ENCODE data around the gene SLC1A5. TPM values are rescaled to one million over a fixed set of nuclear protein-coding genes. Genes with fewer than 3 reads are reported as not detected.

The SLC1A5 gene
- total and polyA plus RNA-seq, 2 donors (not counting 3 experiments of a cell fraction or from before 2014, with no cell fraction given) = 114 TPM

GRCh38 chr19:46798713-46799112 lies 10.3 kb upstream of the SLC1A5 start:
- Histone ChIP-seq H3K79me2 (ENCODE audit: control insufficient read depth, insufficient read depth, low read length) (no peaks in the 10 kb centered on the region), H3K9me1 (replicated peaks; ENCODE audit: control insufficient read depth, extremely low read depth, insufficient read depth, low read length) (no peaks in the 10 kb centered on the region), H3K36me3 (ENCODE audit: control insufficient read depth in 2 of 2, extremely low read depth in 1 of 2, insufficient read depth in 2 of 2, low read length in 2 of 2) (no peaks in the 10 kb centered on the region), H3K9me3 (replicated peaks; ENCODE audit: control insufficient read depth, insufficient read depth, low read length) (no peaks in the 10 kb centered on the region), H3K4me2 (ENCODE audit: insufficient read depth, low read length) (no peak overlapping the region), H3K4me1 (ENCODE audit: control insufficient read depth, extremely low read depth, insufficient read depth, low read length) (no peaks in the 10 kb centered on the region), H3K27me3 (ENCODE audit: control insufficient read depth in 2 of 2, insufficient read depth in 2 of 2, low read length in 2 of 2) (peaks cover 0 to 2% of the 10 kb centered on the region in 2 experiments), H2AFZ (ENCODE audit: low read depth, low read length) (no peak overlapping the region), H4K20me1 (replicated peaks; ENCODE audit: control insufficient read depth, extremely low read depth, insufficient read depth, low read length) (no peaks in the 10 kb centered on the region), H3K4me3 (replicated peaks in 1 of 3; ENCODE audit: insufficient read depth in 1 of 3, low read depth in 1 of 3, low read length in 3 of 3) (no peak overlapping the region), H3K9ac (replicated peaks; ENCODE audit: extremely low read depth, insufficient read depth, low read length) (no peak overlapping the region), H3K27ac (ENCODE audit: insufficient read depth, low read depth, low read length) (no peak overlapping the region)
- BruUV-seq (replicated peaks) = no TSS peak
- ChIA-PET POLR2A (no interaction called here), CTCF (interaction anchor here (0.7 to 1.4 kb wide), 3 partner anchors 25 to 42 kb away, joined by 3 to 4 read pairs (median 3); no protein-coding TSS in a partner anchor)
- no peak for DNase-seq (ENCODE audit: low read depth, low spot score)
- no peak for TF ChIP-seq POLR2AphosphoS5 (IDR thresholded peaks at IDR 0.05; ENCODE audit: insufficient read depth, low read depth, low read length)
- TF ChIP-seq JUN (IDR thresholded peaks at IDR 0.05; ENCODE audit: borderline replicate concordance, insufficient read depth, insufficient read length, low read depth) = no peak
- TF ChIP-seq POLR2A (IDR thresholded peaks at IDR 0.05; ENCODE audit: low read depth, low read length) = no peak
- no peak for TF ChIP-seq GATA2 (IDR thresholded peaks at IDR 0.05; ENCODE audit: insufficient read depth, insufficient read length, low read depth, low read length)
- no peak for TF ChIP-seq MYC (IDR thresholded peaks at IDR 0.05; ENCODE audit: low read depth, low read length)
- no peak for TF ChIP-seq FOS (IDR thresholded peaks at IDR 0.05; ENCODE audit: borderline replicate concordance, insufficient read depth, low read length)
- no peak for TF ChIP-seq EZH2 (IDR thresholded peaks at IDR 0.05; ENCODE audit: borderline replicate concordance, low read depth, low read length, severe bottlenecking)
- intact Hi-C loops (cut with micrococcal nuclease) (no loop called here), dilution Hi-C loops (cut with MboI; ENCODE audit: extremely low pct_ligation_motif_present, low sequenced_read_pairs) (no loop called here)
- no peak for FAIRE-seq

GRCh38 chr19:46797881-46798280 lies 9.5 kb upstream of the SLC1A5 start:
- Histone ChIP-seq H3K9me3 (replicated peaks; ENCODE audit: control insufficient read depth, insufficient read depth, low read length) (no peaks in the 10 kb centered on the region), H3K9me1 (replicated peaks; ENCODE audit: control insufficient read depth, extremely low read depth, insufficient read depth, low read length) (no peaks in the 10 kb centered on the region), H3K36me3 (ENCODE audit: control insufficient read depth in 2 of 2, extremely low read depth in 1 of 2, insufficient read depth in 2 of 2, low read length in 2 of 2) (no peaks in the 10 kb centered on the region), H4K20me1 (replicated peaks; ENCODE audit: control insufficient read depth, extremely low read depth, insufficient read depth, low read length) (no peaks in the 10 kb centered on the region), H3K9ac (replicated peaks; ENCODE audit: extremely low read depth, insufficient read depth, low read length) (no peak overlapping the region), H3K4me3 (replicated peaks in 1 of 3; ENCODE audit: insufficient read depth in 1 of 3, low read depth in 1 of 3, low read length in 3 of 3) (no peak overlapping the region), H3K4me1 (ENCODE audit: control insufficient read depth, extremely low read depth, insufficient read depth, low read length) (no peaks in the 10 kb centered on the region), H3K27me3 (ENCODE audit: control insufficient read depth in 2 of 2, insufficient read depth in 2 of 2, low read length in 2 of 2) (peaks cover 0 to 2% of the 10 kb centered on the region in 2 experiments), H3K79me2 (ENCODE audit: control insufficient read depth, insufficient read depth, low read length) (no peaks in the 10 kb centered on the region), H2AFZ (ENCODE audit: low read depth, low read length) (no peak overlapping the region), H3K4me2 (ENCODE audit: insufficient read depth, low read length) (no peak overlapping the region), H3K27ac (ENCODE audit: insufficient read depth, low read depth, low read length) (no peak overlapping the region)
- intact Hi-C loops (cut with micrococcal nuclease) (no loop called here), dilution Hi-C loops (cut with MboI; ENCODE audit: extremely low pct_ligation_motif_present, low sequenced_read_pairs) (no loop called here)
- CTCF ChIA-PET = interaction anchor here (0.6 to 0.8 kb wide), 2 partner anchors 31 to 193 kb away, joined by 3 read pairs; no protein-coding TSS in a partner anchor
- TF ChIP-seq FOS (IDR thresholded peaks at IDR 0.05; ENCODE audit: borderline replicate concordance, insufficient read depth, low read length) = no peak
- no peak for TF ChIP-seq CTCF (IDR thresholded peaks at IDR 0.05; ENCODE audit: extremely low read depth in 1 of 2, insufficient read depth in 1 of 2, low read depth in 1 of 2, low read length in 2 of 2)
- no peak for TF ChIP-seq MAX (IDR thresholded peaks at IDR 0.05; ENCODE audit: insufficient read depth, insufficient read length)
- FAIRE-seq = no peak
- POLR2A ChIA-PET = interaction anchor here (1.1 kb wide), 1 partner anchor 9 kb away, joined by 3 read pairs; the partner anchor contains the start of gene SLC1A5
- BruUV-seq (replicated peaks) = no TSS peak
- DNase-seq (ENCODE audit: low read depth, low spot score) = no peak

All from endothelial cell of umbilical vein (primary cell).